ENCODE results near the gene MPHOSPH8. TPM values are rescaled to one million over a fixed set of nuclear protein-coding genes. Genes with fewer than 3 reads are reported as not detected.

The MPHOSPH8 gene
- total RNA-seq, 3 donors from 2014 or later: 27.2 to 65.0 (median 33.5) TPM

DNA sequence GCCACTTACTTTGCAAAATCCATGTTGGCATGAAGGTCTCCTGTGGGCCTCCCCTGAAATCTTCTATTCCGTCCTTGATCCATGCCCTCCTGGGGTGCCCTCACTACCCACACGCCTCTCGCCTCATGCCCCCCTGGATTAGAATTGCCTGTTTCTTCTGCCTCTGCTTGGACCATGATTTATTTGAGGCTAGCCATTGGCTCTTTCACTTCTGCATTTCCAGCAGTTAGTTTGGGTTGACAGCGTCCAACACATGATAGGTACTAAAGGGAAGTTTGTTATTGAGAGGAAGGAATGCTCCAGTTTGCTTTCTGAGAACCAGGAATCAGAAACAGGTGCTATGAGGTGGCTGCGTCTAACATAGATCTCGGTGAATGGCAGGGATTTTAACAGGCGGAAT, 41.6 kb upstream of the MPHOSPH8 start:
- DNase-seq: no peak
- no peak overlapping the region for H3K4me3 ChIP-seq
- no peaks in the 10 kb centered on the region for H3K36me3 ChIP-seq (ENCODE audit: low read depth)
- TF ChIP-seq, protein P1, sequence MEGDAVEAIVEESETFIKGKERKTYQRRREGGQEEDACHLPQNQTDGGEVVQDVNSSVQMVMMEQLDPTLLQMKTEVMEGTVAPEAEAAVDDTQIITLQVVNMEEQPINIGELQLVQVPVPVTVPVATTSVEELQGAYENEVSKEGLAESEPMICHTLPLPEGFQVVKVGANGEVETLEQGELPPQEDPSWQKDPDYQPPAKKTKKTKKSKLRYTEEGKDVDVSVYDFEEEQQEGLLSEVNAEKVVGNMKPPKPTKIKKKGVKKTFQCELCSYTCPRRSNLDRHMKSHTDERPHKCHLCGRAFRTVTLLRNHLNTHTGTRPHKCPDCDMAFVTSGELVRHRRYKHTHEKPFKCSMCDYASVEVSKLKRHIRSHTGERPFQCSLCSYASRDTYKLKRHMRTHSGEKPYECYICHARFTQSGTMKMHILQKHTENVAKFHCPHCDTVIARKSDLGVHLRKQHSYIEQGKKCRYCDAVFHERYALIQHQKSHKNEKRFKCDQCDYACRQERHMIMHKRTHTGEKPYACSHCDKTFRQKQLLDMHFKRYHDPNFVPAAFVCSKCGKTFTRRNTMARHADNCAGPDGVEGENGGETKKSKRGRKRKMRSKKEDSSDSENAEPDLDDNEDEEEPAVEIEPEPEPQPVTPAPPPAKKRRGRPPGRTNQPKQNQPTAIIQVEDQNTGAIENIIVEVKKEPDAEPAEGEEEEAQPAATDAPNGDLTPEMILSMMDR (IDR thresholded peaks at IDR 0.05): no peak
- ATAC-seq: no peak
- intact Hi-C loops (cut with DNase I, micrococcal nuclease): no loop called here
- H3K9me3 ChIP-seq: no peaks in the 10 kb centered on the region
- no peaks in the 10 kb centered on the region for H3K4me1 ChIP-seq (ENCODE audit: low read depth)

DNA sequence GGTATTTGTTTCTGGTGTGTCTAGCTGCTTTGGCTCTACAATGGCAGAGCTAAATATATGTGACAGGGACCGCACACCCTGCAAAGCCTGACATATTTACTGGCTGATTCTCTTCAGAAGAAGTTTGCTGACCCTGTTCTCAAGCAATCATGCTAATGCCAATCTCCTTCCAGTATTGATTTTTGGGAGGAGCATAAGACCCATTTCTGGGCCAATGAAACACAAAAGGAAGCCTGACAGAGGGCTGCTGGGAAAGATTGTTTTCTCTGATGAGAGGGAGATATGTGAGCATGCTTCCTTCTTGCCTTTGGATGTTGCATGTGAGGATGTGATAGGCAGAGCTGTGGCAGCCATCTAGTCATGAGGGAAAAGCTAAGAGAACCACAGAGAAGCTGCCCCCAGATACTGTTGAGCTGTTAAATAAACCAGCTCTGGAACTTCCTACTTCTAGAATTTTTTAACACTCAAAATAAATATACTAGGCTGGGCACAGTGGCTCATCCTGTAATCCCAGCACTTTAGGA, 40.7 kb upstream of the MPHOSPH8 start:
- Histone ChIP-seq H3K4me3 (no peak overlapping the region), H3K36me3 (ENCODE audit: low read depth) (no peaks in the 10 kb centered on the region), H3K9me3 (no peaks in the 10 kb centered on the region), H3K4me1 (ENCODE audit: low read depth) (no peaks in the 10 kb centered on the region)
- intact Hi-C loops (cut with DNase I, micrococcal nuclease): no loop called here
- no peak for DNase-seq
- TF ChIP-seq, protein P1 (IDR thresholded peaks at IDR 0.05): no peak
- no peak for ATAC-seq

DNA sequence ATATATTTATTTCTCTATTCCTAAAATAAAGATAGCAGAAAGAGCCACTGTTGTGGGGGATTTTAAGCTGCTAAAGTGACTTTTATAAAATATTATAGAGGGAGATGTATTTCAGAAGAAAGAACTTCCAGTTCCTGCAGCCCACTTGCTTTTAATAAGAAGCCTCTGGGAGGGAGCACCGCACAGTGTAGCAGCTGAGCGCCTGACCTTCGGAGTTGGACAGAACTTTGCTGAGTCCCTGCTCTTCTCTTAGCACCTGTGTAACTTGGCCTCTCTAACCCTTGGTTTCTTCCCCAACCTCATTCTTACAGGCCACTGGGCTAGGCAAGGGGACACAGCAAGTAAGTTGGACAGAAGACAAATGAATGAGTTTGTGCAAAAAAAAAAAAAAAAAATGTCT, 37.4 kb upstream of the MPHOSPH8 start:
- no peaks in the 10 kb centered on the region for H3K9me3 ChIP-seq
- DNase-seq (no peak), ATAC-seq (no peak)
- TF ChIP-seq, protein P1 (IDR thresholded peaks at IDR 0.05): no peak
- intact Hi-C loops (cut with DNase I, micrococcal nuclease): no loop called here
- H3K4me3 ChIP-seq: no peak overlapping the region
- no peaks in the 10 kb centered on the region for H3K36me3 ChIP-seq (ENCODE audit: low read depth)
- no peaks in the 10 kb centered on the region for H3K4me1 ChIP-seq (ENCODE audit: low read depth)

DNA sequence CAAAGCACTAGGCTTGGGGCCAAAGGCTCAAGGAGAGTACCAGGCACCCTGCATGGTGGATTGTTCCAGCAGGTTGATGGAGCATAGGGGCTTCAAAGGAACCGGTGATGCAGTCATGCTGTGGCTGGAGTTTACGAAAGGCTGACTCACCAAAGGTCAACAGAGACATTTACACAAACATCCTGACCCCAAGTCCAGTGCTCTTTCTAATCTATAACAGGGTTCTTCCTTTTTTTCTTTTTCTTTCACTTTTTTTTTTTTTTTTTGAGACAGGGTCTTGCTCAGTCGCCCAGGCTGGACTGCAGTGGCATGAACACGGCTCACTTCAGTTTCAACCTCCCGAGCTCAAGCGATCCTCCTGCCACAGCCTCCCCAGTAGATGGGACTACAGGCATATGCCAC, 36.5 kb upstream of the MPHOSPH8 start:
- intact Hi-C loops (cut with DNase I, micrococcal nuclease): no loop called here
- Histone ChIP-seq H3K9me3 (no peaks in the 10 kb centered on the region), H3K4me3 (no peak overlapping the region), H3K4me1 (ENCODE audit: low read depth) (no peaks in the 10 kb centered on the region), H3K36me3 (ENCODE audit: low read depth) (no peaks in the 10 kb centered on the region)
- no peak for ATAC-seq
- TF ChIP-seq, protein P1 (IDR thresholded peaks at IDR 0.05): no peak
- no peak for DNase-seq

DNA sequence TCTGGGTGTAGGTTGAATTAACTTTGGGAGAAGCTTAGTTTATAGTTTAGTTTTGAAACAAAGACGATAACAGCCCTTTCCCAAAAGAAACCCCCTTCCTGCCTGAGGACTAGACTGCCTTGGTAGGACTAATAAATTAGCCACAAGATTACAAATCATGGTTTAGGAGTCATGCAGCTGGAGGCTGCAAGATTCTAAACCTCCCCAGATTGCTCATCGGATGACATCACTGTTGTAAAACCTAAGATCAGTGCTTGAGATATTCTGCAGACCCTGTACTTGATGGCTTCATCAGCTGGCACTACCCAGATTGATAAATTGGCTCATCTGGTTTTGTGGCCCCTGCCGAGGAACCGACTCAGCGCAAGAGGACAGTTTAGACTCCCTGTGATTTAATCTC, 35.9 kb upstream of the MPHOSPH8 start:
- intact Hi-C loops (cut with DNase I, micrococcal nuclease): no loop called here
- TF ChIP-seq, protein P1 (IDR thresholded peaks at IDR 0.05): no peak
- no peak for ATAC-seq

More for the DNA sequence above, 35.9 kb upstream of the MPHOSPH8 start:
- DNase-seq: no peak
- Histone ChIP-seq H3K9me3 (no peaks in the 10 kb centered on the region), H3K4me1 (ENCODE audit: low read depth) (peaks cover 2% of the 10 kb centered on the region), H3K36me3 (ENCODE audit: low read depth) (no peaks in the 10 kb centered on the region), H3K4me3 (no peak overlapping the region)
